HG03571 (cell line): Measurements from ENCODE around the gene ARID3A.

ENCODE experiments used
- ATAC-seq: cut with Tn5 transposase; IDR thresholded peaks from one replicate; pipeline ENCODE4 v1.9.1; 2021; ENCODE audit not compliant: unreplicated experiment

Gene ARID3A

GRCh38 chr19:1000591-1001537, 75.0 kb downstream of the ARID3A start:
- ATAC-seq, result no peak

- no peak for ATAC-seq
Observed at GRCh38 chr19:1001538-1002166, 75.8 kb downstream of the ARID3A start.

- no peak for ATAC-seq
Observed at GRCh38 chr19:1002600-1002999, 76.8 kb downstream of the ARID3A start.

- ATAC-seq, result no peak
Observed at GRCh38 chr19:1003283-1003682, 77.4 kb downstream of the ARID3A start.

- no peak for ATAC-seq
Observed at GRCh38 chr19:1004204-1004802, 78.5 kb downstream of the ARID3A start.

- no peak for ATAC-seq
Observed at GRCh38 chr19:1004803-1005664, 79.2 kb downstream of the ARID3A start.

GRCh38 chr19:1006711-1007398, 81.0 kb downstream of the ARID3A start:
- ATAC-seq, result no peak

- no peak for ATAC-seq
Observed at GRCh38 chr19:1007399-1008251, 81.8 kb downstream of the ARID3A start.

- ATAC-seq, result no peak
Observed at GRCh38 chr19:1008268-1009040, 82.6 kb downstream of the ARID3A start.

GRCh38 chr19:1009041-1009980, 83.5 kb downstream of the ARID3A start:
- ATAC-seq, result no peak

- no peak for ATAC-seq
Observed at GRCh38 chr19:1009981-1010538, 84.2 kb downstream of the ARID3A start.

- no peak for ATAC-seq
Observed at GRCh38 chr19:1010586-1011510, 85.0 kb downstream of the ARID3A start.

- ATAC-seq, result no peak
Observed at GRCh38 chr19:1011831-1012333, 86.0 kb downstream of the ARID3A start.

- no peak for ATAC-seq
Observed at GRCh38 chr19:1012334-1012733, 86.5 kb downstream of the ARID3A start.

GRCh38 chr19:1013218-1013617, 87.4 kb downstream of the ARID3A start:
- no peak for ATAC-seq
